Endothelial cell of umbilical vein (primary cell): ENCODE data around the gene RASGRP1. TPM values are rescaled to one million over a fixed set of nuclear protein-coding genes. Genes with fewer than 3 reads are reported as not detected.

ENCODE experiments used
- BruUV-seq: library from RNA; stranded (reverse); fragments of 400-500 nt; replicated peaks from 2 replicates; lab custom pipeline; 2021; lab: Mats Ljungman, UMichigan
- CTCF ChIA-PET: fragments of 300-600, 350-600 bp; sonication (Branson Sonifier 250); formaldehyde crosslinking; loops from one replicate; lab custom pipeline; 2021; ENCODE audit warnings: antibody characterized with exemption, inconsistent platforms; lab: Charles Lee
- POLR2A ChIA-PET: fragments of 300-600, 350-600 bp; sonication (Branson Sonifier 250); formaldehyde crosslinking; loops from one replicate; lab custom pipeline; 2021; ENCODE audit warnings: antibody characterized with exemption, inconsistent platforms; lab: Charles Lee
- DNase-seq: peaks from one replicate; pipeline ENCODE4 v3.0.0-alpha.2; 2011; ENCODE audit warnings: low read depth, low spot score
- FAIRE-seq: peaks from 2 replicates; lab custom pipeline; 2011; peaks lifted over from hg19 to GRCh38; lab: Jason Lieb, UNC
- H2AFZ ChIP-seq: 2 replicates; pipeline ENCODE4 v1.6.0; 2012; ENCODE audit warnings: low read depth, low read length, control low read depth, inconsistent platforms
- H3K27ac ChIP-seq: 2 replicates; pipeline ENCODE4 v1.5.1; 2011; ENCODE audit warnings: low read depth, mild to moderate bottlenecking, control low read depth, low read length, moderate library complexity; ENCODE audit not compliant: insufficient read depth
- H3K27me3 ChIP-seq, 2 experiments: 2 replicates each; pipeline versions ENCODE4 v1.6.0 to v1.6.1; 2011; ENCODE audit warnings: low read length in 2 of 2, mixed read lengths in 1 of 2; ENCODE audit not compliant: control insufficient read depth in 2 of 2, insufficient read depth in 2 of 2
- H3K36me3 ChIP-seq, 2 experiments: 2 replicates in 1 of 2; 3 replicates in 1 of 2; pipeline ENCODE4 v1.5.1; 2011; ENCODE audit warnings: low read length in 2 of 2, mild to moderate bottlenecking in 1 of 2, moderate library complexity in 1 of 2; ENCODE audit not compliant: control insufficient read depth in 2 of 2, insufficient read depth in 2 of 2; ENCODE audit errors: extremely low read depth in 1 of 2
- H3K4me1 ChIP-seq: 3 replicates; pipeline ENCODE4 v1.5.1; 2011; ENCODE audit warnings: mild to moderate bottlenecking, low read length; ENCODE audit not compliant: control insufficient read depth, insufficient read depth; ENCODE audit errors: extremely low read depth
- H3K4me2 ChIP-seq: 2 replicates; pipeline ENCODE4 v1.6.1; 2011; ENCODE audit warnings: low read length, control low read depth, mixed read lengths; ENCODE audit not compliant: insufficient read depth
- H3K4me3 ChIP-seq, 3 experiments: fragments of 200-600 bp in 1 of 3; sonication (generic), shearing (Covaris generic) in 1 of 3; replicated peaks in 1 of 3; 2 replicates each; pipeline ENCODE4 v1.5.1; 2011 to 2016; ENCODE audit warnings: control low read depth in 3 of 3, low read length in 3 of 3, mild to moderate bottlenecking in 2 of 3, inconsistent platforms in 1 of 3, low read depth in 1 of 3, moderate library complexity in 1 of 3; ENCODE audit not compliant: insufficient read depth in 1 of 3
- H3K79me2 ChIP-seq: 2 replicates; pipeline ENCODE4 v1.6.0; 2012; ENCODE audit warnings: low read length, inconsistent platforms; ENCODE audit not compliant: control insufficient read depth, insufficient read depth
- H3K9ac ChIP-seq: replicated peaks from 2 replicates; pipeline ENCODE3; 2011; ENCODE audit warnings: low read length, control low read depth; ENCODE audit not compliant: insufficient read depth; ENCODE audit errors: extremely low read depth
- H3K9me1 ChIP-seq: replicated peaks from 3 replicates; pipeline ENCODE4 v1.6.0; 2011; ENCODE audit warnings: mild to moderate bottlenecking, low read length; ENCODE audit not compliant: control insufficient read depth, insufficient read depth; ENCODE audit errors: extremely low read depth
- H3K9me3 ChIP-seq: replicated peaks from 2 replicates; pipeline ENCODE4 v1.5.1; 2012; ENCODE audit warnings: low read length, inconsistent platforms; ENCODE audit not compliant: control insufficient read depth, insufficient read depth
- H4K20me1 ChIP-seq: replicated peaks from 2 replicates; pipeline ENCODE3; 2011; ENCODE audit warnings: mild to moderate bottlenecking, low read length; ENCODE audit not compliant: control insufficient read depth, insufficient read depth; ENCODE audit errors: extremely low read depth
- EZH2 ChIP-seq: IDR thresholded peaks from 2 replicates; pipeline ENCODE4 v1.6.1; 2012; ENCODE audit warnings: borderline replicate concordance, low read depth, mild to moderate bottlenecking, moderate library complexity, low read length, inconsistent platforms; ENCODE audit not compliant: severe bottlenecking
- FOS ChIP-seq: IDR thresholded peaks from 2 replicates; pipeline ENCODE4 v1.6.1; 2011; ENCODE audit warnings: mild to moderate bottlenecking, low read length, moderate library complexity, borderline replicate concordance; ENCODE audit not compliant: insufficient read depth
- GATA2 ChIP-seq: IDR thresholded peaks from 2 replicates; pipeline ENCODE4 v1.7.0; 2011; ENCODE audit warnings: low read depth, mild to moderate bottlenecking, moderate library complexity, mixed read lengths, low read length; ENCODE audit not compliant: insufficient read length, insufficient read depth
- JUN ChIP-seq: IDR thresholded peaks from 2 replicates; pipeline ENCODE4 v1.6.1; 2011; ENCODE audit warnings: borderline replicate concordance, low read depth; ENCODE audit not compliant: insufficient read length, insufficient read depth
- MYC ChIP-seq: IDR thresholded peaks from one replicate; pipeline ENCODE4 v1.6.1; 2011; ENCODE audit warnings: mild to moderate bottlenecking, low read depth, low read length
- POLR2A ChIP-seq: IDR thresholded peaks from 2 replicates; pipeline ENCODE4 v1.6.1; 2012; ENCODE audit warnings: low read depth, mild to moderate bottlenecking, control low read depth, low read length
- POLR2AphosphoS5 ChIP-seq: IDR thresholded peaks from 2 replicates; pipeline ENCODE4 v1.6.1; 2012; ENCODE audit warnings: low read depth, mild to moderate bottlenecking, control low read depth, low read length, moderate library complexity; ENCODE audit not compliant: insufficient read depth
- dilution Hi-C: fragments of 300-500 bp; cut with MboI; formaldehyde crosslinking; loops from one replicate; pipeline ENCODE4 v1.15.0; 2019; ENCODE audit warnings: low sequenced_read_pairs; ENCODE audit not compliant: extremely low pct_ligation_motif_present
- intact Hi-C: fragments of 100-400 bp; cut with micrococcal nuclease; formaldehyde crosslinking; loops from one replicate; pipeline ENCODE4 v1.10.0; 2022
- polyA plus RNA-seq, 4 experiments: library from polyadenylated mRNA; depleted of rRNA in 3 of 4; stranded (reverse) in 3 of 4; unstranded in 1 of 4; fragments of >200 nt; gene quantifications; 2 replicates each; pipeline versions ENCODE4 v1.2.1 to v1.2.3, GENCODE V29; 2011 to 2012; ENCODE audit warnings: missing spikeins in 1 of 4
- total RNA-seq: library from RNA; stranded (reverse); gene quantifications from 2 replicates; pipeline ENCODE4 v1.2.3, GENCODE V29; 2021
- TF ChIP-seq, protein P1 (sequence below): IDR thresholded peaks from 2 replicates; pipeline ENCODE4 v1.6.1; 2011; ENCODE audit not compliant: insufficient read depth, insufficient read length
- TF ChIP-seq, protein P2 (sequence below), 2 donors: IDR thresholded peaks; 1 replicate in 1 of 2; 2 replicates in 1 of 2; pipeline ENCODE4 v1.5.1; 2011; ENCODE audit warnings: low read length in 2 of 2, mild to moderate bottlenecking in 2 of 2, moderate library complexity in 2 of 2, control low read depth in 1 of 2, inconsistent platforms in 1 of 2, low read depth in 1 of 2; ENCODE audit not compliant: insufficient read depth in 1 of 2; ENCODE audit errors: extremely low read depth in 1 of 2

RASGRP1 gene
- total and polyA plus RNA-seq, 2 donors (not counting 3 experiments of a cell fraction or from before 2014, with no cell fraction given), result 0.15 to 0.38 TPM

DNA sequence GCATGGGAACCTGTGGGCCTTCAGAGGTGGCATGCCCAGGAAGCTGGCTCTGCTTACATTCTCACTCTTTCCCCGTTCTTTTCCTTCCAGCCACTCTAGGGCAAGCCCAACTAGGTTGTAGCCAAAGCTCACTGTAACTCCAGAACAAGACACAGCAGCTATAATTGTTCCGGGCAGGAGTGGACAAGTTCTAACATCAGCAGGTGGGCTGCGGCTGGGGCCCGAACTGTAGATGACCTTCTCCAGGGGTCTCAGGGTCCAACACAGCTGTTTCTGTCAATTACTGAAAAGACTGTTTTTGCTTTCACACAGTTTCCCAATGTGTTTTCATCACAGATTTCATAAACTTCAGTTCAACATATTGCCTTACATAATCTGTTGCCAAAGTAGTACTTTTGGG, 11.5 kb downstream of the RASGRP1 start:
- no peak overlapping the region for H3K9ac ChIP-seq
- no peaks in the 10 kb centered on the region for H3K9me1 ChIP-seq
- no peak for TF ChIP-seq EZH2
- no peak for TF ChIP-seq JUN
- TF ChIP-seq FOS, result no peak
- TF ChIP-seq POLR2AphosphoS5, result no peak
- TF ChIP-seq, protein P1, sequence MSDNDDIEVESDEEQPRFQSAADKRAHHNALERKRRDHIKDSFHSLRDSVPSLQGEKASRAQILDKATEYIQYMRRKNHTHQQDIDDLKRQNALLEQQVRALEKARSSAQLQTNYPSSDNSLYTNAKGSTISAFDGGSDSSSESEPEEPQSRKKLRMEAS, result no peak
- no peak for TF ChIP-seq POLR2A
- TF ChIP-seq, protein P2, sequence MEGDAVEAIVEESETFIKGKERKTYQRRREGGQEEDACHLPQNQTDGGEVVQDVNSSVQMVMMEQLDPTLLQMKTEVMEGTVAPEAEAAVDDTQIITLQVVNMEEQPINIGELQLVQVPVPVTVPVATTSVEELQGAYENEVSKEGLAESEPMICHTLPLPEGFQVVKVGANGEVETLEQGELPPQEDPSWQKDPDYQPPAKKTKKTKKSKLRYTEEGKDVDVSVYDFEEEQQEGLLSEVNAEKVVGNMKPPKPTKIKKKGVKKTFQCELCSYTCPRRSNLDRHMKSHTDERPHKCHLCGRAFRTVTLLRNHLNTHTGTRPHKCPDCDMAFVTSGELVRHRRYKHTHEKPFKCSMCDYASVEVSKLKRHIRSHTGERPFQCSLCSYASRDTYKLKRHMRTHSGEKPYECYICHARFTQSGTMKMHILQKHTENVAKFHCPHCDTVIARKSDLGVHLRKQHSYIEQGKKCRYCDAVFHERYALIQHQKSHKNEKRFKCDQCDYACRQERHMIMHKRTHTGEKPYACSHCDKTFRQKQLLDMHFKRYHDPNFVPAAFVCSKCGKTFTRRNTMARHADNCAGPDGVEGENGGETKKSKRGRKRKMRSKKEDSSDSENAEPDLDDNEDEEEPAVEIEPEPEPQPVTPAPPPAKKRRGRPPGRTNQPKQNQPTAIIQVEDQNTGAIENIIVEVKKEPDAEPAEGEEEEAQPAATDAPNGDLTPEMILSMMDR (IDR thresholded peaks at IDR 0.05; ENCODE audit: extremely low read depth in 1 of 2, insufficient read depth in 1 of 2, low read depth in 1 of 2, low read length in 2 of 2), result no peak
- no peak for TF ChIP-seq GATA2
- TF ChIP-seq MYC, result no peak
- CTCF ChIA-PET, result interaction anchor here (1.2 to 2.6 kb wide), 2 partner anchors 11 to 63 kb away, joined by 3 to 20 read pairs; partner anchors contain the start of gene RASGRP1
- intact Hi-C loops (no loop called here), dilution Hi-C loops (no loop called here)
- POLR2A ChIA-PET, result no interaction called here
- no peak for FAIRE-seq
- no peaks in the 10 kb centered on the region for H3K79me2 ChIP-seq
- H3K4me2 ChIP-seq, result no peak overlapping the region
- no peak overlapping the region for H2AFZ ChIP-seq
- H3K4me1 ChIP-seq, result no peaks in the 10 kb centered on the region
- no peak overlapping the region for H3K27ac ChIP-seq
- H4K20me1 ChIP-seq, result no peaks in the 10 kb centered on the region
- no TSS peak for BruUV-seq
- no peak overlapping the region for H3K4me3 ChIP-seq
- H3K27me3 ChIP-seq, result peaks cover 38 to 42% of the 10 kb centered on the region in 2 experiments
- DNase-seq, result no peak
- no peaks in the 10 kb centered on the region for H3K9me3 ChIP-seq
- no peaks in the 10 kb centered on the region for H3K36me3 ChIP-seq
